ENCODE measurements around the gene PTPRT. TPM values are rescaled to one million over a fixed set of nuclear protein-coding genes. Genes with fewer than 3 reads are reported as not detected.

Gene PTPRT
- polyA plus RNA-seq, 4 donors: 0.07 to 0.58 (median 0.27) TPM; not detected in 1

GRCh38 chr20:42790111-42790510 lies 399.6 kb downstream of the PTPRT start:
- Histone ChIP-seq H3K4me1 (ENCODE audit: control insufficient read depth in 3 of 3, insufficient read depth in 2 of 3, low read depth in 1 of 3, low read length in 2 of 3) (no peaks in the 10 kb centered on the region), H3K27me3 (ENCODE audit: control insufficient read depth in 3 of 3, insufficient read depth in 3 of 3, low read length in 3 of 3) (no peaks in the 10 kb centered on the region), H3K9me3 (ENCODE audit: control insufficient read depth in 2 of 2, insufficient read depth in 1 of 2, low read depth in 1 of 2, low read length in 1 of 2) (no peaks in the 10 kb centered on the region), H3K27ac (ENCODE audit: low read depth in 1 of 3, low read length in 2 of 3) (no peak overlapping the region), H3K4me3 (ENCODE audit: low read depth in 1 of 3, low read length in 3 of 3) (no peak overlapping the region), H3K36me3 (ENCODE audit: control insufficient read depth in 3 of 3, insufficient read depth in 2 of 3, low read depth in 1 of 3, low read length in 3 of 3) (no peaks in the 10 kb centered on the region)
- DNase-seq (no peak), FAIRE-seq (no peak)
- WGBS, 3 donors: 16 to 29% (median 16%) methylated on average over 2 of the region's 2 CpGs

DNA sequence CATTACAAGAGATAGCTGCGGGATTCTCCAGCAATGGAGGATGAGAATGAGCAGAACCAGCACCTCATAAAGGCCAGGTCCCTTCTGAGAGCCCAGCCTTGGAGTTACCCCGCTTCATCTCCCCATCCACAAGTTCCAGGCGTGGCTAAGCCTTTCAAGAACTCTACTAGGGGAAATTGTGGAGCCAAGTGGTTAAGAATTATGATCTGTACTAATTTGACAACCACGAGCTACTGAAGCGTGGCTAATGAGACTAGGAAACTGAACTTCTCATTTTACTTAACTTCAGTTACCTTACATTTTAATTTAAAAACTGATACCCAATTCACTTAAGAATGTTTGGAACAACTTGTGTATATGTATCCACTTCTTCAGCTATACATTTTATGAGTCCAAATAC lies 401.0 kb downstream of the PTPRT start:
- Histone ChIP-seq H3K27me3 (ENCODE audit: control insufficient read depth in 3 of 3, insufficient read depth in 3 of 3, low read length in 3 of 3) (no peaks in the 10 kb centered on the region), H3K9me3 (ENCODE audit: control insufficient read depth in 2 of 2, insufficient read depth in 1 of 2, low read depth in 1 of 2, low read length in 1 of 2) (no peaks in the 10 kb centered on the region), H3K4me3 (ENCODE audit: low read depth in 1 of 3, low read length in 3 of 3) (no peak overlapping the region), H3K4me1 (ENCODE audit: control insufficient read depth in 3 of 3, insufficient read depth in 2 of 3, low read depth in 1 of 3, low read length in 2 of 3) (no peaks in the 10 kb centered on the region), H3K27ac (ENCODE audit: low read depth in 1 of 3, low read length in 2 of 3) (no peak overlapping the region), H3K36me3 (ENCODE audit: control insufficient read depth in 3 of 3, insufficient read depth in 2 of 3, low read depth in 1 of 3, low read length in 3 of 3) (no peaks in the 10 kb centered on the region)
- DNase-seq (no peak), FAIRE-seq (no peak)
- WGBS, 3 donors: 69 to 76% (median 75%) methylated on average over 5 of the region's 5 CpGs

- H3K27ac ChIP-seq (ENCODE audit: low read depth in 1 of 3, low read length in 2 of 3): no peak overlapping the region
- H3K4me3 ChIP-seq (ENCODE audit: low read depth in 1 of 3, low read length in 3 of 3): no peak overlapping the region
- no peaks in the 10 kb centered on the region for H3K4me1 ChIP-seq (ENCODE audit: control insufficient read depth in 3 of 3, insufficient read depth in 2 of 3, low read depth in 1 of 3, low read length in 2 of 3)
- FAIRE-seq (no peak), DNase-seq (no peak)
- no peaks in the 10 kb centered on the region for H3K27me3 ChIP-seq (ENCODE audit: control insufficient read depth in 3 of 3, insufficient read depth in 3 of 3, low read length in 3 of 3)
- H3K9me3 ChIP-seq (ENCODE audit: control insufficient read depth in 2 of 2, insufficient read depth in 1 of 2, low read depth in 1 of 2, low read length in 1 of 2): no peaks in the 10 kb centered on the region
- no peaks in the 10 kb centered on the region for H3K36me3 ChIP-seq (ENCODE audit: control insufficient read depth in 3 of 3, insufficient read depth in 2 of 3, low read depth in 1 of 3, low read length in 3 of 3)
- 55 to 69% (median 57%) methylated on average over 4 of the region's 4 CpGs for WGBS, 3 donors
Measured at GRCh38 chr20:42785041-42785440, 404.7 kb downstream of the PTPRT start.

GRCh38 chr20:42779216-42779615 lies 410.5 kb downstream of the PTPRT start:
- H3K4me1 ChIP-seq (ENCODE audit: control insufficient read depth in 3 of 3, insufficient read depth in 2 of 3, low read depth in 1 of 3, low read length in 2 of 3): no peaks in the 10 kb centered on the region
- FAIRE-seq: no peak
- 63 to 87% (median 82%) methylated on average over 1 of the region's 1 CpG for WGBS, 3 donors

GRCh38 chr20:42775866-42776265 lies 413.8 kb downstream of the PTPRT start:
- H3K27me3 ChIP-seq (ENCODE audit: control insufficient read depth in 3 of 3, insufficient read depth in 3 of 3, low read length in 3 of 3): no peaks in the 10 kb centered on the region
- DNase-seq (no peak), FAIRE-seq (no peak)
- H3K9me3 ChIP-seq (ENCODE audit: control insufficient read depth in 2 of 2, insufficient read depth in 1 of 2, low read depth in 1 of 2, low read length in 1 of 2): no peaks in the 10 kb centered on the region
- H3K27ac ChIP-seq (ENCODE audit: low read depth in 1 of 3, low read length in 2 of 3): no peak overlapping the region
- H3K4me1 ChIP-seq (ENCODE audit: control insufficient read depth in 3 of 3, insufficient read depth in 2 of 3, low read depth in 1 of 3, low read length in 2 of 3): no peaks in the 10 kb centered on the region
- WGBS, 3 donors: 90 to 95% (median 92%) methylated on average over 3 of the region's 3 CpGs
- H3K36me3 ChIP-seq (ENCODE audit: control insufficient read depth in 3 of 3, insufficient read depth in 2 of 3, low read depth in 1 of 3, low read length in 3 of 3): no peaks in the 10 kb centered on the region
- no peak overlapping the region for H3K4me3 ChIP-seq (ENCODE audit: low read depth in 1 of 3, low read length in 3 of 3)

More at GRCh38 chr20:42779216-42779615, 410.5 kb downstream of the PTPRT start:
- H3K4me3 ChIP-seq (ENCODE audit: low read depth in 1 of 3, low read length in 3 of 3): no peak overlapping the region
- no peak for DNase-seq
- H3K9me3 ChIP-seq (ENCODE audit: control insufficient read depth in 2 of 2, insufficient read depth in 1 of 2, low read depth in 1 of 2, low read length in 1 of 2): no peaks in the 10 kb centered on the region
- no peaks in the 10 kb centered on the region for H3K27me3 ChIP-seq (ENCODE audit: control insufficient read depth in 3 of 3, insufficient read depth in 3 of 3, low read length in 3 of 3)
- H3K36me3 ChIP-seq (ENCODE audit: control insufficient read depth in 3 of 3, insufficient read depth in 2 of 3, low read depth in 1 of 3, low read length in 3 of 3): no peaks in the 10 kb centered on the region
- H3K27ac ChIP-seq (ENCODE audit: low read depth in 1 of 3, low read length in 2 of 3): no peak overlapping the region

DNA sequence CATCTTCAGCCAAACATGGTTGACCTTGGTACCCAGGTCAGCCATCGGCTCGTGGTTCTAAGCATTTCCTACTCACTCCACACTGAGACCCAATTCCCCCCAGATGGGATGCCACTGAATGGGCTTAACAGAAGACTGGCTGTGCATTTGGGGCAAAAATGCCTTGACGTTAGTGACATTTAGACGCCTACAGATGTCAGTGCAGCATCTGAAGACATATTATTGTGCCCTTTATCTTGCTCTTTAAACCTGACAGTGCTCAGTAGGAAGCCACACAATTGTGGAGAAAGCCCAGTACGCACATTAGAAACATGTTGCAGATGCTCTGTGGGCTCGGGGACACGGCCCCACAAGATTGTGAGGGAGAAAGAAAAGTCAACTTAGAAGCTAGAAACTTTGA lies 414.7 kb downstream of the PTPRT start:
- DNase-seq (no peak), FAIRE-seq (no peak)
- Histone ChIP-seq H3K27ac (ENCODE audit: low read depth in 1 of 3, low read length in 2 of 3) (no peak overlapping the region), H3K4me1 (ENCODE audit: control insufficient read depth in 3 of 3, insufficient read depth in 2 of 3, low read depth in 1 of 3, low read length in 2 of 3) (no peaks in the 10 kb centered on the region), H3K9me3 (ENCODE audit: control insufficient read depth in 2 of 2, insufficient read depth in 1 of 2, low read depth in 1 of 2, low read length in 1 of 2) (no peaks in the 10 kb centered on the region), H3K4me3 (ENCODE audit: low read depth in 1 of 3, low read length in 3 of 3) (no peak overlapping the region), H3K27me3 (ENCODE audit: control insufficient read depth in 3 of 3, insufficient read depth in 3 of 3, low read length in 3 of 3) (no peaks in the 10 kb centered on the region), H3K36me3 (ENCODE audit: control insufficient read depth in 3 of 3, insufficient read depth in 2 of 3, low read depth in 1 of 3, low read length in 3 of 3) (no peaks in the 10 kb centered on the region)
- 68 to 75% (median 69%) methylated on average over 7 of the region's 7 CpGs for WGBS, 3 donors

DNA sequence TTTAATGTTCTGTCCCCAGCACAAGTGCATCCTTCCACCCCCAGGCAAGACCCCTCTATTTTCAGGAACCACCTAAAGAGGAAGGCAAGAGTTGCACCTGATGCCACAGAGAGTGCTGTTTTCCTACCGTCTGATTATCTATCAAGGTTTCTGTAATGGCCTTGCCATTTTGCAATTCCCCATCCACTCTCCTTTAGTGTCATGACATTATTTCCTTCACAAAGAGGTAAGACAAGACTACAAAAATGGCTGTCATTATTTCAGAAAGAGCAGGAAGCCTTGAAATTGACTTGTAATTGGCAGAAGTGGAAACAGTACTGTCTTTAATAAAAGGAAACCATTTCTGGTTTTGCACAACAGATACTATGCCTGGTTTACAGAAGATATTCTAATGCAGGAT lies 426.7 kb downstream of the PTPRT start:
- FAIRE-seq (no peak), DNase-seq (no peak)
- no peaks in the 10 kb centered on the region for H3K4me1 ChIP-seq (ENCODE audit: control insufficient read depth in 3 of 3, insufficient read depth in 2 of 3, low read depth in 1 of 3, low read length in 2 of 3)
- H3K4me3 ChIP-seq (ENCODE audit: low read depth in 1 of 3, low read length in 3 of 3): no peak overlapping the region
- no peaks in the 10 kb centered on the region for H3K36me3 ChIP-seq (ENCODE audit: control insufficient read depth in 3 of 3, insufficient read depth in 2 of 3, low read depth in 1 of 3, low read length in 3 of 3)
- no peak overlapping the region for H3K27ac ChIP-seq (ENCODE audit: low read depth in 1 of 3, low read length in 2 of 3)
- WGBS, 3 donors: 89 to 93% (median 91%) methylated on average over 1 of the region's 1 CpG
- H3K27me3 ChIP-seq (ENCODE audit: control insufficient read depth in 3 of 3, insufficient read depth in 3 of 3, low read length in 3 of 3): no peaks in the 10 kb centered on the region
- H3K9me3 ChIP-seq (ENCODE audit: control insufficient read depth in 2 of 2, insufficient read depth in 1 of 2, low read depth in 1 of 2, low read length in 1 of 2): no peaks in the 10 kb centered on the region

DNA sequence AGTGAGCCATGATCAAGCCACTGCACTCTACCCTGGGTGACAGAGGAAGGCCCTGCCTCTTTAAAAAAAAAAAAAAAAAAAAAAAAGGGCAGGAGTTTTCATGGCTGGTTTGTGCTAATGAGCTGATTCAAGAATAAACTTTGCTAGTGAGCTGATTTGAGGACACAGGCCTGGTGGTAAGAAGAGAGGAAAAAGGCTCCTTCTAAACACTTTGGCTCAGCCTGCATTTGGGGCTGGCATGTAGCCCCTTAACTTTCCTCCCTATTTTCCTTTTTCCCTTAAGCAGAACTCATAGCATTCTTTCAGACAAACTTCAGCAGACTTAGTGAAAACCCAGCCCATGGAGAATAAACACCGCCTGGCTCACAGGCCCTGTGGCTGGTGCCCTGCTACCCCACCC lies 432.7 kb downstream of the PTPRT start:
- no peak overlapping the region for H3K4me3 ChIP-seq (ENCODE audit: low read depth in 1 of 3, low read length in 3 of 3)

GRCh38 chr20:42754706-42755105 lies 435.0 kb downstream of the PTPRT start:
- 61 to 78% (median 76%) methylated on average over 2 of the region's 2 CpGs for WGBS, 3 donors
- FAIRE-seq (no peak), DNase-seq (peak in 1 of 2 donors; percentile 14)
- Histone ChIP-seq H3K27me3 (ENCODE audit: control insufficient read depth in 3 of 3, insufficient read depth in 3 of 3, low read length in 3 of 3) (no peaks in the 10 kb centered on the region), H3K4me1 (ENCODE audit: control insufficient read depth in 3 of 3, insufficient read depth in 2 of 3, low read depth in 1 of 3, low read length in 2 of 3) (no peaks in the 10 kb centered on the region), H3K4me3 (ENCODE audit: low read depth in 1 of 3, low read length in 3 of 3) (no peak overlapping the region), H3K9me3 (ENCODE audit: control insufficient read depth in 2 of 2, insufficient read depth in 1 of 2, low read depth in 1 of 2, low read length in 1 of 2) (no peaks in the 10 kb centered on the region), H3K36me3 (ENCODE audit: control insufficient read depth in 3 of 3, insufficient read depth in 2 of 3, low read depth in 1 of 3, low read length in 3 of 3) (no peaks in the 10 kb centered on the region), H3K27ac (ENCODE audit: low read depth in 1 of 3, low read length in 2 of 3) (no peak overlapping the region)

More for the DNA sequence above, 432.7 kb downstream of the PTPRT start:
- no peak overlapping the region for H3K27ac ChIP-seq (ENCODE audit: low read depth in 1 of 3, low read length in 2 of 3)
- H3K27me3 ChIP-seq (ENCODE audit: control insufficient read depth in 3 of 3, insufficient read depth in 3 of 3, low read length in 3 of 3): no peaks in the 10 kb centered on the region
- H3K9me3 ChIP-seq (ENCODE audit: control insufficient read depth in 2 of 2, insufficient read depth in 1 of 2, low read depth in 1 of 2, low read length in 1 of 2): no peaks in the 10 kb centered on the region
- no peaks in the 10 kb centered on the region for H3K4me1 ChIP-seq (ENCODE audit: control insufficient read depth in 3 of 3, insufficient read depth in 2 of 3, low read depth in 1 of 3, low read length in 2 of 3)
- FAIRE-seq (no peak), DNase-seq (no peak)
- WGBS, 3 donors: 78 to 89% (median 80%) methylated on average over 1 of the region's 1 CpG
- no peaks in the 10 kb centered on the region for H3K36me3 ChIP-seq (ENCODE audit: control insufficient read depth in 3 of 3, insufficient read depth in 2 of 3, low read depth in 1 of 3, low read length in 3 of 3)
